ENCODE measurements around the gene UFC1. TPM values are rescaled to one million over a fixed set of nuclear protein-coding genes. Genes with fewer than 3 reads are reported as not detected.

The UFC1 gene
- polyA plus RNA-seq, 1 donor (not counting 4 experiments of a cell fraction or from before 2014, with no cell fraction given), result 86.4 TPM

DNA sequence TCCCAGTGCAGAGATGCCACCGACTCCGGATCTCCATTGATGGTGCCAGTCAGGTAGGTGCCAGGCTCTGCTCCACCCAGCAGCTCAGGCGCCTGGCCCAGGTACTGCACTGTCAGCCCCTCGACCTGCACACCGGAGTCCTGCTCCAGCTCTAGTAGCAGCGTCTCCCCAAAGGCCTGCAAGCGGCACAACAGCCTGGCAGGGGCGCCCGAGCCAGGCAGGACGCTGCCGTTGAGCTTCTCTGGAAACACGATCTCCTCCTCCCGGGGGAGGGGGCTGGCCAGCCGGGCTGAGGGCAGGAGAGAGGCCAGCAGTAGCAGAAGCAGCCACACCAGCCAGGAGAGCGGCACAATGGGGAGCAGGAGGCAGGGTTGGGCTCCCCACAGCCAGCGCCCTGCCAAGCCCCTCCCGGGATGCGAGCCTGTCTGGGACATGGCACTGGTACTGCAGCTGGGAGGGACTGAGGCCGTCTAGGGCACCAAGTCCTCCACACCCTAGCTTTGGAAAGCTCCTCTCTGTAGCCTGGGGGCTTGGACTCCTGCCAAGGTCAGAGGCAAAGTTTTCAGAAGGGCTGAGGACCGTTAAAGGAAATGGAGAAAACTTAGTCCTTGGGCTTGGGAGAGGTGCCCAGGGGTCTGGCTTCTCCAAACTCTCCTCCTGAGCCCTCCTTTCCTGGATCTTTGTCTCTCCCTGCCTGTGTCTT lies 44.6 kb downstream of the UFC1 start:
- Histone ChIP-seq H2AFZ (ENCODE audit: control insufficient read depth, low read length) (peak overlapping the region; percentile 46), H3K27ac (ENCODE audit: control insufficient read depth, insufficient read depth, low read length) (peak overlapping the region; percentile 1), H4K20me1 (ENCODE audit: control insufficient read depth, extremely low read depth, insufficient read depth, low read length) (no peaks in the 10 kb centered on the region), H3K4me3 (ENCODE audit: control insufficient read depth in 2 of 3, extremely low read depth in 1 of 3, insufficient read depth in 2 of 3, low read depth in 1 of 3, low read length in 3 of 3) (peak overlapping the region in 1 of 3 experiments; percentile 10), H3K9me3 (ENCODE audit: control insufficient read depth, low read depth, low read length) (no peaks in the 10 kb centered on the region), H3K27me3 (ENCODE audit: control insufficient read depth, extremely low read depth, insufficient read depth, low read length) (no peaks in the 10 kb centered on the region), H3K4me1 (ENCODE audit: control insufficient read depth, extremely low read depth, insufficient read depth, low read length) (peaks cover 45% of the 10 kb centered on the region), H3K36me3 (ENCODE audit: control insufficient read depth in 2 of 2, extremely low read depth in 1 of 2, insufficient read depth in 2 of 2, low read length in 2 of 2) (peaks cover under 1% of the 10 kb centered on the region in 2 experiments), H3K9ac (ENCODE audit: control insufficient read depth, extremely low read depth, insufficient read depth, low read length) (peak overlapping the region; percentile 0), H3K9me1 (ENCODE audit: control insufficient read depth, extremely low read depth, insufficient read depth, low read length) (no peaks in the 10 kb centered on the region), H3K4me2 (ENCODE audit: control insufficient read depth, extremely low read depth, insufficient read depth, low read depth, low read length) (peak overlapping the region; percentile 27), H3K79me2 (ENCODE audit: control insufficient read depth, insufficient read depth, low read length) (peaks cover 9% of the 10 kb centered on the region)
- FAIRE-seq (no peak), DNase-seq (ENCODE audit: low read depth, low spot score) (no peak)
- dilution Hi-C loops (cut with MboI; ENCODE audit: extremely low pct_ligation_motif_present, low sequenced_read_pairs), result no loop called here
- TF ChIP-seq, protein P1, sequence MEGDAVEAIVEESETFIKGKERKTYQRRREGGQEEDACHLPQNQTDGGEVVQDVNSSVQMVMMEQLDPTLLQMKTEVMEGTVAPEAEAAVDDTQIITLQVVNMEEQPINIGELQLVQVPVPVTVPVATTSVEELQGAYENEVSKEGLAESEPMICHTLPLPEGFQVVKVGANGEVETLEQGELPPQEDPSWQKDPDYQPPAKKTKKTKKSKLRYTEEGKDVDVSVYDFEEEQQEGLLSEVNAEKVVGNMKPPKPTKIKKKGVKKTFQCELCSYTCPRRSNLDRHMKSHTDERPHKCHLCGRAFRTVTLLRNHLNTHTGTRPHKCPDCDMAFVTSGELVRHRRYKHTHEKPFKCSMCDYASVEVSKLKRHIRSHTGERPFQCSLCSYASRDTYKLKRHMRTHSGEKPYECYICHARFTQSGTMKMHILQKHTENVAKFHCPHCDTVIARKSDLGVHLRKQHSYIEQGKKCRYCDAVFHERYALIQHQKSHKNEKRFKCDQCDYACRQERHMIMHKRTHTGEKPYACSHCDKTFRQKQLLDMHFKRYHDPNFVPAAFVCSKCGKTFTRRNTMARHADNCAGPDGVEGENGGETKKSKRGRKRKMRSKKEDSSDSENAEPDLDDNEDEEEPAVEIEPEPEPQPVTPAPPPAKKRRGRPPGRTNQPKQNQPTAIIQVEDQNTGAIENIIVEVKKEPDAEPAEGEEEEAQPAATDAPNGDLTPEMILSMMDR (optimal IDR thresholded peaks at IDR 0.05 in 1 of 3, IDR thresholded peaks at IDR 0.05 in 1 of 3, conservative IDR thresholded peaks at IDR 0.05 in 1 of 3; ENCODE audit: extremely low read depth in 1 of 3, insufficient read depth in 2 of 3, low read length in 3 of 3), result peak in 2 of 3 experiments; percentile 6 to 12
- no peak for TF ChIP-seq EZH2 (IDR thresholded peaks at IDR 0.05; ENCODE audit: low read length)

DNA sequence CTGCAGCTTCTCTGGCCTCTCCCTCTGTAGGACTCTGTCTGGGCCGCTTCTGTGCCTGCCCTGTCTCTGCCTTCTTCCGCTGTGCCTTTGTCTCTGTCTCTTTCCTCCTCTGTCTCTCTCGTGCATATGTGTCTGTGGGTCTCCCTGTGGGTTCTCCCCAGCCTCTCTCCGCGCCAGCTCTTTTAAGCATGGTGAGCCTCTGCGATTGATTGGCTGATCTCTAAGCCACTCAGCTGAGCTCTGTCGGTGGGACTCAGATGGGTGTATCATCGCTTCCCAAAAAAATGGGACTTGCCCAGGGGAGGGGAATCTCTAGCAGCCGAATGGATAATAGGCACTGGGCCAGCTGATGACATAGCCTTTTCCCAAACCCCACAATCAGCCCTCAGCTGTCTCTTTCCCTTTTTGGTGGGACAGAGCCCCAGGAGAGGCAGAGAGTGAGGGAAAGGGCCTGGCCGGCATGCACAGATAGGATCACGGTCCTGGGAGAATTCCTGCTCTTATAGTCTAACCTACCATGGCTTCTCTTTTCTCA lies 45.2 kb downstream of the UFC1 start, which contains the start of gene ADAMTS4:
Gene ADAMTS4, minus strand, starts transcription at position 158 of the 535 bp plus-strand sequence. CDS start 427 bp downstream, outside the sequence.
- H3K79me2 ChIP-seq (ENCODE audit: control insufficient read depth, insufficient read depth, low read length), result peaks cover 15% of the 10 kb centered on the region
- no peaks in the 10 kb centered on the region for H4K20me1 ChIP-seq (ENCODE audit: control insufficient read depth, extremely low read depth, insufficient read depth, low read length)
- peak within 1 kb of the TSS; percentile 63 for H3K9ac ChIP-seq (ENCODE audit: control insufficient read depth, extremely low read depth, insufficient read depth, low read length)
- peak within 1 kb of the TSS; percentile 92 for H3K27ac ChIP-seq (ENCODE audit: control insufficient read depth, insufficient read depth, low read length)
- H3K4me3 ChIP-seq (ENCODE audit: control insufficient read depth in 2 of 3, extremely low read depth in 1 of 3, insufficient read depth in 2 of 3, low read depth in 1 of 3, low read length in 3 of 3), result peak within 1 kb of the TSS in 1 of 3 experiments; percentile 10
- no peaks in the 10 kb centered on the region for H3K9me1 ChIP-seq (ENCODE audit: control insufficient read depth, extremely low read depth, insufficient read depth, low read length)
- no peaks in the 10 kb centered on the region for H3K27me3 ChIP-seq (ENCODE audit: control insufficient read depth, extremely low read depth, insufficient read depth, low read length)
- DNase-seq (ENCODE audit: low read depth, low spot score) (no peak), FAIRE-seq (peak; percentile 49)
- H3K4me2 ChIP-seq (ENCODE audit: control insufficient read depth, extremely low read depth, insufficient read depth, low read depth, low read length), result peak within 1 kb of the TSS; percentile 27
- no peak for TF ChIP-seq EZH2 (IDR thresholded peaks at IDR 0.05; ENCODE audit: low read length)
- TF ChIP-seq, protein P1 (optimal IDR thresholded peaks at IDR 0.05 in 1 of 3, IDR thresholded peaks at IDR 0.05 in 1 of 3, conservative IDR thresholded peaks at IDR 0.05 in 1 of 3; ENCODE audit: extremely low read depth in 1 of 3, insufficient read depth in 2 of 3, low read length in 3 of 3), result no peak
- dilution Hi-C loops (cut with MboI; ENCODE audit: extremely low pct_ligation_motif_present, low sequenced_read_pairs), result no loop called here
- H3K36me3 ChIP-seq (ENCODE audit: control insufficient read depth in 2 of 2, extremely low read depth in 1 of 2, insufficient read depth in 2 of 2, low read length in 2 of 2), result peaks cover 5 to 7% of the 10 kb centered on the region in 2 experiments
- peak within 1 kb of the TSS; percentile 50 for H2AFZ ChIP-seq (ENCODE audit: control insufficient read depth, low read length)
- H3K9me3 ChIP-seq (ENCODE audit: control insufficient read depth, low read depth, low read length), result no peaks in the 10 kb centered on the region
- peaks cover 47% of the 10 kb centered on the region for H3K4me1 ChIP-seq (ENCODE audit: control insufficient read depth, extremely low read depth, insufficient read depth, low read length)

All from keratinocyte (primary cell).